Thoracic aorta (tissue), 2 donors: ENCODE results near the gene FBXO21. TPM values are rescaled to one million over a fixed set of nuclear protein-coding genes. Genes with fewer than 3 reads are reported as not detected.

Experiments used
- ATAC-seq: fragments of 150-250 bp; one replicate; pipeline ENCODE4 v1.8.0; 2017; ENCODE audit warnings: low read depth; ENCODE audit not compliant: insufficient number of reproducible peaks, low FRiP score
- DNase-seq: peaks from one replicate; pipeline ENCODE4 v3.0.0-alpha.2; 2020; ENCODE audit warnings: low spot score
- H3K27ac ChIP-seq, 2 donors: fragments of 200-600 bp; sonication (generic); 1 replicate in 1 of 2; 2 replicates in 1 of 2; pipeline ENCODE4 v1.5.1; 2016; ENCODE audit warnings: mild to moderate bottlenecking in 2 of 2, moderate library complexity in 2 of 2
- H3K27me3 ChIP-seq: fragments of 200-600 bp; sonication (generic); replicated peaks from 2 replicates; pipeline ENCODE4 v1.6.0; 2016; ENCODE audit warnings: mild to moderate bottlenecking; ENCODE audit not compliant: insufficient read depth
- H3K36me3 ChIP-seq: fragments of 200-600 bp; sonication (generic); one replicate; pipeline ENCODE4 v1.5.1; 2016
- H3K4me1 ChIP-seq, 2 donors: fragments of 200-600 bp; sonication (generic); 1 replicate in 1 of 2; 2 replicates in 1 of 2; pipeline versions ENCODE4 v1.5.1 to v1.6.0; 2016; ENCODE audit warnings: low read depth in 2 of 2, mild to moderate bottlenecking in 1 of 2; ENCODE audit not compliant: control insufficient read depth in 1 of 2
- H3K4me3 ChIP-seq: fragments of 200-600 bp; sonication (generic); 2 replicates; pipeline ENCODE4 v1.5.1; 2016; ENCODE audit warnings: mild to moderate bottlenecking
- H3K9me3 ChIP-seq: fragments of 200-600 bp; sonication (generic); 2 replicates; pipeline ENCODE4 v1.5.1; 2016
- CTCF ChIP-seq: fragments of 200-600 bp; sonication (generic); IDR thresholded peaks from one replicate; pipeline ENCODE4 v1.5.1; 2019; ENCODE audit warnings: antibody characterized with exemption
- total RNA-seq, 2 donors: library from RNA; depleted of rRNA; stranded (reverse); fragments of >200 nt; gene quantifications; one replicate each; pipeline versions ENCODE4 v1.1.0 to v1.2.3, GENCODE V29; 2016

Gene FBXO21
- total RNA-seq, 2 donors from 2014 or later: 48.9 to 97.5 TPM

DNA sequence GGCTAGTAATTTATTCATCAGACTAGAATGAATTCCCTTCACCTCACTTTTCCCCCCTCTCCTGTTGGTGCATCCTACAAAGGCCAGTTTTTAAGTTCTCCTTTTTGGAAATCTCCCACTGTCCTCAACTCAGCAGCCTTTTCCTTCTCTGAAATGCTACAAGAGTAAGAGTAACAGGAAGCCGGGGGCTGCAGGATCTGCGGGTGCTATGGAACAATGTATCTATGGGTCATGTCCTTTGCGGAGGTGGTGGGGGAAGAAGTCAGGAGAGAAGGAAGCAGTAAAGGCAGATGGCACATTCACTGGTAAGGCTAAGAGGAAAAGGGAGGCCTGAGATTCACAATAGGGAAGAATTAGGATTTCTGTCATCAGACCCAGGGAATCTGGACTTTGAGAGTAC lies 68.8 kb downstream of the FBXO21 start:
- no peak for DNase-seq

GRCh38 chr12:117120787-117121186 lies 69.5 kb downstream of the FBXO21 start:
- TF ChIP-seq CTCF: no peak
- Histone ChIP-seq H3K36me3 (no peaks in the 10 kb centered on the region), H3K4me3 (no peak overlapping the region), H3K27me3 (no peaks in the 10 kb centered on the region), H3K27ac (no peak overlapping the region), H3K9me3 (no peaks in the 10 kb centered on the region), H3K4me1 (peaks cover 0 to 7% of the 10 kb centered on the region in 2 donors)
- ATAC-seq (no peak), DNase-seq (no peak)

More for the DNA sequence above, 68.8 kb downstream of the FBXO21 start:
- H3K4me3 ChIP-seq: no peak overlapping the region
- no peak overlapping the region for H3K27ac ChIP-seq
- peaks cover 0 to 7% of the 10 kb centered on the region in 2 donors for H3K4me1 ChIP-seq
- ATAC-seq: no peak
- TF ChIP-seq CTCF: no peak
- H3K27me3 ChIP-seq: no peaks in the 10 kb centered on the region
- no peaks in the 10 kb centered on the region for H3K36me3 ChIP-seq
- no peaks in the 10 kb centered on the region for H3K9me3 ChIP-seq

GRCh38 chr12:117119592-117120198 lies 70.6 kb downstream of the FBXO21 start:
- H3K9me3 ChIP-seq: no peaks in the 10 kb centered on the region
- H3K4me1 ChIP-seq: peaks cover 0 to 7% of the 10 kb centered on the region in 2 donors
- no peak for ATAC-seq
- H3K4me3 ChIP-seq: no peak overlapping the region
- H3K27ac ChIP-seq: no peak overlapping the region
- no peak for DNase-seq
- no peaks in the 10 kb centered on the region for H3K36me3 ChIP-seq
- no peaks in the 10 kb centered on the region for H3K27me3 ChIP-seq
- peak; percentile 38 for TF ChIP-seq CTCF

DNA sequence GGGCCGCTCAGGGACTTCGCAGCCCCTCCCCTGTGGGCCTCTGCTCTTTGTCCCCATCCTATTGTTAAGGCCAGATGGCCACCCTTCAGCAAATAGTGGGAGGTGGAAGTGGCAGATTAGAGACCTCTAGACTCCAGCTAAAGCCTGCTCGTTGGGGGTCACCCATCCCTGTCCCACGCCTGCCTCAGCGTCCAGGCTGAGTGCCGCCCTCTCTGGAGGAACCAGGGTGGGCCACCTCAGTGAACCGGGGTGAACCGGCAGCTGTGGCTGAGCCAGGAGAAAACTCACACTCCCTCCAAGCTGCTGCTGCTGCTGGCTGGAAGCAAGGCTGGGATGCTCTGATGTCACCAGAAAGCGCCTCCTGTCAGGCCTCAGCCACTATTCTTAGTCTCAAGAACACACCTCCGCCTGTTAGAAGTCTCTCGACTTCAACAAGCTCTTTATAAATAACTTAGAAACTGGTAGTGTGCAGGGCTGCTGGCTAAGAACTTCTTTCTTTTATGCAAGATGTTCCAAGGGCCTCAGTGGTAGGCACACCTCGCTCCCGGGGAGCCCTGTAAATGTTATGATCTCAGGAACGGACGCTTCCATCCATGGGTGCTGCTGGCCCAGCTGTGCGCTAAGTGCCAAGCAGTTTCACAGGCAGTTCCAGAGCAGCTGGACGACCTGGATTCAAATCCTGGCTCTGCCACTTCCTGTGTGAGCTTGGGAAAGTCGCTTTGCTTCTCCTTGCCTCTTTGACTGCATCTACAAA lies 71.3 kb downstream of the FBXO21 start:
- Histone ChIP-seq H3K4me3 (no peak overlapping the region), H3K36me3 (no peaks in the 10 kb centered on the region), H3K27ac (no peak overlapping the region), H3K9me3 (no peaks in the 10 kb centered on the region), H3K27me3 (no peaks in the 10 kb centered on the region), H3K4me1 (peaks cover 0 to 7% of the 10 kb centered on the region in 2 donors)
- DNase-seq: no peak
- no peak for ATAC-seq
- TF ChIP-seq CTCF: no peak

DNA sequence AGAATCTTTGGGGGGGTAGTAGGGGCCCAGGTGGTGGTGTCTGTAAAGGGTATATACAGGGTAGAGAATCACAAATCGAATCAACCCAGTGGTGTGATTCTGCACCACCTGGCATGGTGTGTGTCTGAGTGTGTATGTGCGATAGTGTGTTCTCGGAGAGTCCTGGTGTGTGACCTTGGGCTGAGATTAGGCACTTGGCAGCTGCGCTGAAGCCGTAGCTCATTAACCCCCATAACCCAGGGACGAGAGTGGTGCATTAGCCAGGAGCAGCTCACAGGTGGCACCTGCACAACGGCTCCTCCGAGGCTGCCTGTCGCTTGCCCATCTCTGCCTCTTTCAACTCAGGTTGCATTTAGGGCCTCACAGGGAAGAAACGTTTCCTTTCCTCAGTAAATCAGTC lies 75.5 kb downstream of the FBXO21 start:
- Histone ChIP-seq H3K4me1 (peaks cover 0 to 7% of the 10 kb centered on the region in 2 donors), H3K4me3 (no peak overlapping the region), H3K9me3 (no peaks in the 10 kb centered on the region), H3K27me3 (no peaks in the 10 kb centered on the region), H3K27ac (no peak overlapping the region), H3K36me3 (no peaks in the 10 kb centered on the region)
- no peak for DNase-seq
- ATAC-seq: no peak
- no peak for TF ChIP-seq CTCF
